WTC11 (cell line): ENCODE data around the gene RTN4RL1. TPM values are rescaled to one million over a fixed set of nuclear protein-coding genes. Genes with fewer than 3 reads are reported as not detected.

Source experiments
- ATAC-seq: fragments of 200-7000 bp; cut with Tn5 transposase; 2 replicates; pipeline ENCODE4 v1.10.0; 2021; ENCODE audit warnings: mild to moderate bottlenecking, moderate library complexity
- CTCF ChIA-PET: fragments of 300-600 bp; sonication (Branson Sonifier 250); formaldehyde crosslinking; loops from one replicate; lab custom pipeline; 2021; ENCODE audit warnings: antibody characterized with exemption; lab: Charles Lee
- POLR2A ChIA-PET: fragments of 350-600 bp; sonication (Branson Sonifier 250); formaldehyde crosslinking; loops from one replicate; lab custom pipeline; 2021; ENCODE audit warnings: antibody characterized with exemption; lab: Charles Lee
- DNase-seq: peaks from one replicate; pipeline ENCODE4 v3.0.0; 2021; ENCODE audit warnings: low spot score
- H3K27ac Mint-ChIP-seq: 2 replicates; pipeline ENCODE4 v1.8.0; 2021; ENCODE audit warnings: mixed read lengths
- H3K27me3 Mint-ChIP-seq: 2 replicates; pipeline ENCODE4 v1.8.0; 2021; ENCODE audit warnings: low read depth, mild to moderate bottlenecking, moderate library complexity, mixed read lengths
- H3K36me3 Mint-ChIP-seq: 2 replicates; pipeline ENCODE4 v1.8.0; 2021; ENCODE audit warnings: mixed read lengths
- H3K4me1 Mint-ChIP-seq: 2 replicates; pipeline ENCODE4 v1.8.0; 2022; ENCODE audit warnings: mixed read lengths
- H3K4me3 Mint-ChIP-seq: 2 replicates; pipeline ENCODE4 v1.8.0; 2021; ENCODE audit warnings: mild to moderate bottlenecking, moderate library complexity, mixed read lengths
- H3K9me3 Mint-ChIP-seq: 2 replicates; pipeline ENCODE4 v1.8.0; 2021; ENCODE audit warnings: mixed read lengths
- ATF1 ChIP-seq: sonication (generic); formaldehyde crosslinking; IDR thresholded peaks from 2 replicates; pipeline ENCODE4 v1.8.1; 2023; ENCODE audit warnings: mild to moderate bottlenecking, moderate library complexity, missing genetic modification reagents
- ELF4 ChIP-seq: sonication (generic); formaldehyde crosslinking; IDR thresholded peaks from 2 replicates; pipeline ENCODE4 v1.8.1; 2022; ENCODE audit warnings: low read depth, mild to moderate bottlenecking, moderate library complexity, missing genetic modification reagents
- ETV6 ChIP-seq: sonication (generic); formaldehyde crosslinking; IDR thresholded peaks from 2 replicates; pipeline ENCODE4 v1.8.1; 2022; ENCODE audit warnings: mild to moderate bottlenecking, missing genetic modification reagents
- FOXP4 ChIP-seq: sonication (generic); formaldehyde crosslinking; IDR thresholded peaks from 2 replicates; pipeline ENCODE4 v1.8.0; 2022; ENCODE audit warnings: mild to moderate bottlenecking, missing genetic modification reagents
- GABPB1 ChIP-seq: sonication (generic); formaldehyde crosslinking; IDR thresholded peaks from 2 replicates; pipeline ENCODE4 v1.8.1; 2023; ENCODE audit warnings: mild to moderate bottlenecking, missing genetic modification reagents
- GRHL2 ChIP-seq: fragments of 250-450 bp; sonication (Bioruptor Pico); IDR thresholded peaks from 2 replicates; pipeline ENCODE4 v1.8.0; 2022; ENCODE audit warnings: mild to moderate bottlenecking, moderate library complexity; ENCODE audit not compliant: insufficient replicate concordance, severe bottlenecking
- HMGXB4 ChIP-seq: sonication (generic); formaldehyde crosslinking; IDR thresholded peaks from 2 replicates; pipeline ENCODE4 v1.8.1; 2023; ENCODE audit warnings: mild to moderate bottlenecking, moderate library complexity, missing genetic modification reagents
- NFATC4 ChIP-seq: fragments of 250-450 bp; sonication (Bioruptor Pico); IDR thresholded peaks from 2 replicates; pipeline ENCODE4 v1.9.0; 2021; ENCODE audit warnings: mild to moderate bottlenecking
- NR1H2 ChIP-seq: sonication (generic); formaldehyde crosslinking; IDR thresholded peaks from 2 replicates; pipeline ENCODE4 v1.9.0; 2021; ENCODE audit warnings: mild to moderate bottlenecking, moderate library complexity, missing genetic modification reagents
- PRRX2 ChIP-seq: fragments of 250-450 bp; sonication (Bioruptor Pico); IDR thresholded peaks from 2 replicates; pipeline ENCODE4 v1.8.0; 2021; ENCODE audit warnings: mild to moderate bottlenecking
- RORB ChIP-seq: fragments of 250-450 bp; sonication (Bioruptor Pico); IDR thresholded peaks from 2 replicates; pipeline ENCODE4 v1.9.0; 2021; ENCODE audit warnings: mild to moderate bottlenecking
- TEAD1 ChIP-seq: sonication (generic); formaldehyde crosslinking; IDR thresholded peaks from 2 replicates; pipeline ENCODE4 v1.8.0; 2022; ENCODE audit warnings: mild to moderate bottlenecking, missing genetic modification reagents
- TEAD4 ChIP-seq: sonication (generic); formaldehyde crosslinking; IDR thresholded peaks from 2 replicates; pipeline ENCODE4 v1.8.0; 2022; ENCODE audit warnings: mild to moderate bottlenecking, missing genetic modification reagents
- USF2 ChIP-seq: sonication (generic); formaldehyde crosslinking; IDR thresholded peaks from 2 replicates; pipeline ENCODE4 v1.8.1; 2023; ENCODE audit warnings: mild to moderate bottlenecking, missing genetic modification reagents, moderate library complexity
- ZBTB21 ChIP-seq: sonication (generic); formaldehyde crosslinking; IDR thresholded peaks from 2 replicates; pipeline ENCODE4 v1.8.1; 2023; ENCODE audit warnings: mild to moderate bottlenecking, missing genetic modification reagents, borderline replicate concordance
- ZMAT4 ChIP-seq: fragments of 250-450 bp; sonication (Bioruptor Pico); IDR thresholded peaks from 2 replicates; pipeline ENCODE4 v1.9.0; 2021; ENCODE audit warnings: mild to moderate bottlenecking
- ZNF263 ChIP-seq: sonication (generic); formaldehyde crosslinking; IDR thresholded peaks from 2 replicates; pipeline ENCODE4 v1.8.1; 2022; ENCODE audit warnings: low read depth, mild to moderate bottlenecking, moderate library complexity, missing genetic modification reagents
- ZNF281 ChIP-seq: sonication (generic); formaldehyde crosslinking; IDR thresholded peaks from 2 replicates; pipeline ENCODE4 v1.8.0; 2023; ENCODE audit warnings: mild to moderate bottlenecking, missing genetic modification reagents
- ZNF317 ChIP-seq: sonication (generic); formaldehyde crosslinking; IDR thresholded peaks from 2 replicates; pipeline ENCODE4 v1.8.1; 2023; ENCODE audit warnings: low read depth, mild to moderate bottlenecking, moderate library complexity, missing genetic modification reagents, borderline replicate concordance
- ZSCAN18 ChIP-seq: fragments of 250-450 bp; sonication (Bioruptor Pico); IDR thresholded peaks from 2 replicates; pipeline ENCODE4 v2.1.2; 2022; ENCODE audit warnings: mild to moderate bottlenecking, moderate library complexity
- total RNA-seq: library from RNA; stranded (reverse); gene quantifications from 3 replicates; pipeline ENCODE4 v1.2.3, GENCODE V29; 2021

RTN4RL1 gene
- total RNA-seq, 1 experiment from 2014 or later = 0.72 TPM

- TF ChIP-seq ETV6 (CRISPR knock-in tag) (no peak), PRRX2 (no peak), ZNF317 (CRISPR knock-in tag) (no peak), TEAD4 (CRISPR knock-in tag) (no peak), ZNF281 (CRISPR knock-in tag) (no peak), ZMAT4 (CRISPR knock-in tag) (no peak), ATF1 (CRISPR knock-in tag) (no peak), ELF4 (no peak), TEAD1 (no peak), ZBTB21 (no peak), ZSCAN18 (CRISPR knock-in tag) (no peak)
Measured at GRCh38 chr17:2022647-2023240, 2.4 kb downstream of the RTN4RL1 start (continued).

- CTCF ChIA-PET = interaction anchor here (0.9 to 2.6 kb wide), 2 partner anchors 22 to 111 kb away, joined by 3 to 12 read pairs; no protein-coding TSS in a partner anchor
- Mint-ChIP-seq H3K27ac (no peak overlapping the region), H3K9me3 (no peaks in the 10 kb centered on the region), H3K4me1 (peaks cover 3% of the 10 kb centered on the region; the same call in 1 of the 2 replicates), H3K4me3 (no peak overlapping the region), H3K36me3 (no peaks in the 10 kb centered on the region), H3K27me3 (peaks cover 87% of the 10 kb centered on the region)
- DNase-seq = no peak
- no peak for ATAC-seq
- TF ChIP-seq USF2 (no peak), FOXP4 (CRISPR knock-in tag) (no peak), ZNF263 (CRISPR knock-in tag) (no peak), NFATC4 (no peak)
- POLR2A ChIA-PET = no interaction called here
Measured at GRCh38 chr17:2020721-2021120, 4.4 kb downstream of the RTN4RL1 start.

GRCh38 chr17:2019723-2020122 lies 5.4 kb downstream of the RTN4RL1 start:
- no peak for ATAC-seq
- no peaks in the 10 kb centered on the region for H3K36me3 Mint-ChIP-seq
- peaks cover 3% of the 10 kb centered on the region; the same call in 1 of the 2 replicates for H3K4me1 Mint-ChIP-seq
- no peak overlapping the region for H3K4me3 Mint-ChIP-seq
- H3K9me3 Mint-ChIP-seq = no peaks in the 10 kb centered on the region
- POLR2A ChIA-PET = no interaction called here
- H3K27ac Mint-ChIP-seq = no peak overlapping the region
- H3K27me3 Mint-ChIP-seq = peaks cover 82% of the 10 kb centered on the region
- DNase-seq = no peak
- CTCF ChIA-PET = interaction anchor here (0.9 to 2.6 kb wide), 4 partner anchors 22 to 390 kb away, joined by 3 to 12 read pairs (median 4); partner anchors contain the start of gene OVCA2
- no peak for TF ChIP-seq ZNF281 (CRISPR knock-in tag)
- TF ChIP-seq RORB = no peak
- no peak for TF ChIP-seq HMGXB4
- TF ChIP-seq ZSCAN18 (CRISPR knock-in tag) = no peak
- TF ChIP-seq NR1H2 (CRISPR knock-in tag) = no peak
- TF ChIP-seq GRHL2 (CRISPR knock-in tag) = no peak
- TF ChIP-seq GABPB1 (CRISPR knock-in tag) = no peak
